CD4-positive, alpha-beta T cell treated with Interferon alpha-2 for 1 hour (primary cell): ENCODE data around the gene HNRNPU.
A peak's percentile ranks its signal among the peaks of the same experiment; 100 is the strongest.

Experiments
- DNase-seq, 2 donors: peaks; one replicate each; pipeline ENCODE4 v3.0.0-alpha.2; 2020 to 2022

Gene HNRNPU

DNA sequence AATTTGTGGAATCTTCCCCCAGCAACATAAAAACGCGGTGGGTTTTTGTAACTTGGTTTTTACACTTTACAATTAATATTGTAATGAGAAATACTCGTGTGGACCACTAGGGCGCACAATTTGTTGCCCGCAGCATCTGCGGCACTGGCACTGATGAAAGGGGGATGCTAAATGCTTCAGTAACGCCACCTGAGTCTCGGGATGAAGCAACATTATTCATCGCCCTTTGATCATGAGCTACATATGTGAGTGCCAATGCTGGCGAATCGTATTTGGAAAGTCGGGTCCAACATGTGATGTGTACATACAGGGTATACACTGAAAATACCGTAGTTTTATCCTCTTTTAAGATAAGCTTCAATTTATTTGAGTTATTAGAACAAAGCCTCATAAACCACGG is 63.1 kb downstream of the HNRNPU start:
- peak; percentile 53 to 69 for DNase-seq

DNA sequence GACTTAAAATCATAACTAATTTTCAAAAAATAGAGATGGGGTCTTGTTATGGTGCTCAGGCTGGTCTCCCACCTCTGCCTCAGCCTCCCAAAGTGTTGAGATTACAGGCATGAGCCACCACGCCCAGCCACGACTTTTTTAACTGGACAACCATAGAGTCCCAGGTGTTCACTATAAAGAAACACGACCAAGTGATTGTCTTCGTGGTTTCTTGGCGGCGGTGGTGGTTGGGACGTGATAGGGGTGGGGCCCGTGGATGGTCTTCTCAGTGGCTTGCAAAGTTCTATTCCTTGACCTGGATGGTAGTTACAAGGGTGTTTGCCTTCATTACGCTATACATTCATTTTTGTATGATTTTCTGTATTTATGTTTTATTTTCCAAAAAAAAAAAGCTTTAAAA is 63.5 kb downstream of the HNRNPU start:
- no peak for DNase-seq
